ENCODE measurements around the gene ACTC1. TPM values are rescaled to one million over a fixed set of nuclear protein-coding genes. Genes with fewer than 3 reads are reported as not detected.

Gene ACTC1
- total and polyA plus RNA-seq, 12 donors = 3,470 to 17,444 (median 12,633) TPM

Other genes with a start within 250 kb of the ACTC1 start
- 10 to 100 TPM; 10.7 to 36.6 (median 21.4) TPM for gene GOLGA8B, start 211.9 kb downstream of the ACTC1 start, total RNA-seq
- 10 to 100 TPM in 1 of 2 donors, 1 to 10 TPM in 1; 4.0 to 80.6 TPM for gene GOLGA8B, start 211.9 kb downstream of the ACTC1 start, polyA plus RNA-seq
- gene GJD2, start 40.6 kb downstream of the ACTC1 start, total RNA-seq = under 1 TPM in 4 of 10 donors, not detected in 6; 0.07 to 0.13 (median 0.11) TPM
- under 1 TPM in 1 of 2 donors, not detected in 1; 0.01 TPM for gene GJD2, start 40.6 kb downstream of the ACTC1 start, polyA plus RNA-seq
- gene AQR, start 174.2 kb upstream of the ACTC1 start, total RNA-seq = 10 to 100 TPM in 8 of 10 donors, 1 to 10 TPM in 2; 9.4 to 14.6 (median 10.8) TPM
- gene AQR, start 174.2 kb upstream of the ACTC1 start, polyA plus RNA-seq = 10 to 100 TPM in 1 of 2 donors, 1 to 10 TPM in 1; 6.5 to 11.4 TPM
- 10 to 100 TPM; 27.3 to 52.7 (median 40.5) TPM for gene ZNF770, start 192.7 kb upstream of the ACTC1 start, total RNA-seq
- 10 to 100 TPM in 1 of 2 donors, 1 to 10 TPM in 1; 8.7 to 15.2 TPM for gene ZNF770, start 192.7 kb upstream of the ACTC1 start, polyA plus RNA-seq

Measured in heart right ventricle (tissue), 12 donors.